ENCODE results near the gene SENP5. TPM values are rescaled to one million over a fixed set of nuclear protein-coding genes. Genes with fewer than 3 reads are reported as not detected.

SENP5 gene
- total RNA-seq, 1 experiment from 2014 or later = 27.6 TPM

DNA sequence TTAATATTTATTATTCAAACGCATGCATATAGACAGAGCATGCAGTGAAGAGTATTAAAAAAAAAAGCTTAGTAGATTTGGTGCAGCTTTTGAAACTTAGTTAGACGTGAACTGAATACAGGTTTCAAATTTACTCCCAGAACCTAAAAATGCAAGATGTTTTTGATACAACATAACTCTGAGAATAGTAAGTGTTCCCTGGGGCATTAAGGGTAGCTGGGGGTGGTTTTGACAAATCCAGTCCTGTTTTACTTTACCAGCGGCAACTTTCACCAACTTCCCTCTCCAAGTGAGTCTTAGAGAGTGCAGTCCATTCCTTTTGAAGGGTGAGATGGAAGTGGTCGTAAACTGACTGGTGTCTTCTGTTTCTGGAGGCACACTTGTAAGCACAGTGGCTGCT, 63.4 kb downstream of the SENP5 start:
- Histone ChIP-seq H2AFZ (ENCODE audit: low read depth, low read length, poor library complexity, severe bottlenecking) (no peak overlapping the region), H3K27me3 (ENCODE audit: insufficient read depth, low read length) (no peaks in the 10 kb centered on the region), H3K79me2 (ENCODE audit: insufficient read depth, low read length) (peaks cover 4% of the 10 kb centered on the region), H3K9me3 (ENCODE audit: control insufficient read depth in 1 of 2, insufficient read depth in 1 of 2, low read depth in 1 of 2, low read length in 2 of 2) (no peaks in the 10 kb centered on the region), H3K4me1 (ENCODE audit: control insufficient read depth in 1 of 2, insufficient read depth in 2 of 2, low read length in 2 of 2) (no peaks in the 10 kb centered on the region), H3K36me3 (ENCODE audit: control insufficient read depth in 1 of 2, insufficient read depth in 2 of 2, low read length in 2 of 2) (peaks cover 25 to 40% of the 10 kb centered on the region in 2 experiments), H3K9me2 (ENCODE audit: insufficient read depth) (no peaks in the 10 kb centered on the region), H4K20me1 (ENCODE audit: insufficient read depth) (no peaks in the 10 kb centered on the region), H3K4me3 (replicated peaks in 1 of 2; ENCODE audit: low read depth in 1 of 2, low read length in 2 of 2) (no peak overlapping the region), H3K27ac (ENCODE audit: low read depth, low read length) (no peak overlapping the region), H3K4me2 (ENCODE audit: low read length) (no peak overlapping the region), H3K9ac (ENCODE audit: low read length) (no peak overlapping the region)
- no peak for TF ChIP-seq SRF (IDR thresholded peaks at IDR 0.05; ENCODE audit: low read depth)
- no peak for TF ChIP-seq YY1 (IDR thresholded peaks at IDR 0.05; ENCODE audit: extremely low read depth, insufficient replicate concordance, low read depth, low read length)
- TF ChIP-seq, protein P1, sequence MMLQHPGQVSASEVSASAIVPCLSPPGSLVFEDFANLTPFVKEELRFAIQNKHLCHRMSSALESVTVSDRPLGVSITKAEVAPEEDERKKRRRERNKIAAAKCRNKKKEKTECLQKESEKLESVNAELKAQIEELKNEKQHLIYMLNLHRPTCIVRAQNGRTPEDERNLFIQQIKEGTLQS (IDR thresholded peaks at IDR 0.05) = no peak
- no peak for TF ChIP-seq EZH2 (IDR thresholded peaks at IDR 0.05)
- no peak for TF ChIP-seq POLR2A (IDR thresholded peaks at IDR 0.05; ENCODE audit: borderline replicate concordance, extremely low read depth, insufficient read depth, insufficient read length)
- TF ChIP-seq FOSL1 (IDR thresholded peaks at IDR 0.05; ENCODE audit: low read depth) = no peak
- no peak for TF ChIP-seq RAD21 (IDR thresholded peaks at IDR 0.05; ENCODE audit: low read depth)
- no peak for TF ChIP-seq SP1 (IDR thresholded peaks at IDR 0.05; ENCODE audit: low read depth)
- no peak for TF ChIP-seq CTCF (IDR thresholded peaks at IDR 0.05 in 2 of 3, conservative IDR thresholded peaks at IDR 0.05 in 1 of 3; ENCODE audit: borderline replicate concordance in 1 of 3, insufficient read depth in 1 of 3, low read depth in 2 of 3, low read length in 2 of 3)
- TF ChIP-seq, protein P2, sequence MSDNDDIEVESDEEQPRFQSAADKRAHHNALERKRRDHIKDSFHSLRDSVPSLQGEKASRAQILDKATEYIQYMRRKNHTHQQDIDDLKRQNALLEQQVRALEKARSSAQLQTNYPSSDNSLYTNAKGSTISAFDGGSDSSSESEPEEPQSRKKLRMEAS (IDR thresholded peaks at IDR 0.05) = no peak
- no peak for TF ChIP-seq SIN3A (IDR thresholded peaks at IDR 0.05; ENCODE audit: low read depth)
- TF ChIP-seq ZNF274 (IDR thresholded peaks at IDR 0.05; ENCODE audit: low read depth, low read length) = no peak
- TF ChIP-seq CBX3 (IDR thresholded peaks at IDR 0.05; ENCODE audit: low read depth) = no peak
- TF ChIP-seq, protein P3, sequence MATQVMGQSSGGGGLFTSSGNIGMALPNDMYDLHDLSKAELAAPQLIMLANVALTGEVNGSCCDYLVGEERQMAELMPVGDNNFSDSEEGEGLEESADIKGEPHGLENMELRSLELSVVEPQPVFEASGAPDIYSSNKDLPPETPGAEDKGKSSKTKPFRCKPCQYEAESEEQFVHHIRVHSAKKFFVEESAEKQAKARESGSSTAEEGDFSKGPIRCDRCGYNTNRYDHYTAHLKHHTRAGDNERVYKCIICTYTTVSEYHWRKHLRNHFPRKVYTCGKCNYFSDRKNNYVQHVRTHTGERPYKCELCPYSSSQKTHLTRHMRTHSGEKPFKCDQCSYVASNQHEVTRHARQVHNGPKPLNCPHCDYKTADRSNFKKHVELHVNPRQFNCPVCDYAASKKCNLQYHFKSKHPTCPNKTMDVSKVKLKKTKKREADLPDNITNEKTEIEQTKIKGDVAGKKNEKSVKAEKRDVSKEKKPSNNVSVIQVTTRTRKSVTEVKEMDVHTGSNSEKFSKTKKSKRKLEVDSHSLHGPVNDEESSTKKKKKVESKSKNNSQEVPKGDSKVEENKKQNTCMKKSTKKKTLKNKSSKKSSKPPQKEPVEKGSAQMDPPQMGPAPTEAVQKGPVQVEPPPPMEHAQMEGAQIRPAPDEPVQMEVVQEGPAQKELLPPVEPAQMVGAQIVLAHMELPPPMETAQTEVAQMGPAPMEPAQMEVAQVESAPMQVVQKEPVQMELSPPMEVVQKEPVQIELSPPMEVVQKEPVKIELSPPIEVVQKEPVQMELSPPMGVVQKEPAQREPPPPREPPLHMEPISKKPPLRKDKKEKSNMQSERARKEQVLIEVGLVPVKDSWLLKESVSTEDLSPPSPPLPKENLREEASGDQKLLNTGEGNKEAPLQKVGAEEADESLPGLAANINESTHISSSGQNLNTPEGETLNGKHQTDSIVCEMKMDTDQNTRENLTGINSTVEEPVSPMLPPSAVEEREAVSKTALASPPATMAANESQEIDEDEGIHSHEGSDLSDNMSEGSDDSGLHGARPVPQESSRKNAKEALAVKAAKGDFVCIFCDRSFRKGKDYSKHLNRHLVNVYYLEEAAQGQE (IDR thresholded peaks at IDR 0.05; ENCODE audit: low read depth) = no peak
- no peak for TF ChIP-seq TCF7L2 (IDR thresholded peaks at IDR 0.05; ENCODE audit: borderline replicate concordance, extremely low read depth, insufficient read depth, insufficient read length)
- no peak for DNase-seq (ENCODE audit: low read depth, low spot score)
- BruUV-seq (replicated peaks) = no TSS peak
- intact Hi-C loops (cut with micrococcal nuclease) = no loop called here
- no peak for ATAC-seq
- POLR2A ChIA-PET = no interaction called here
- CTCF ChIA-PET = no interaction called here
- RAD21 ChIA-PET (ENCODE audit: low non-redundant PET in 1 of 2, low total read pairs in 2 of 2, uncharacterized antibody in 2 of 2, unreplicated experiment in 2 of 2) = no interaction called here

All from HCT116 (cell line).